Measurements from ENCODE around the gene CPSF4. TPM values are rescaled to one million over a fixed set of nuclear protein-coding genes. Genes with fewer than 3 reads are reported as not detected.
"Not testable (repeated sequence)": the region's sequence is repeated elsewhere in the genome, so short reads cannot be mapped to it uniquely, and the experiment has no call there.

CPSF4 gene
- total and polyA plus RNA-seq, 8 donors = 15.2 to 42.5 (median 23.7) TPM

- FAIRE-seq = no peak
- peaks cover 0 to 28% (median 6%) of the 10 kb centered on the region in 3 donors for H3K36me3 ChIP-seq
- 82 to 90% methylated on average over 10 of the region's 10 CpGs for WGBS, 2 donors
Observed at GRCh38 chr7:99428972-99429566, 9.7 kb upstream of the CPSF4 start.

GRCh38 chr7:99429756-99430155 lies 9.0 kb upstream of the CPSF4 start:
- H3K27ac ChIP-seq = no peak overlapping the region
- ATAC-seq (no peak), FAIRE-seq (no peak), DNase-seq (no peak)
- H3K36me3 ChIP-seq = peaks cover 0 to 28% (median 6%) of the 10 kb centered on the region in 3 donors
- no peak overlapping the region for H3K4me3 ChIP-seq
- no peaks in the 10 kb centered on the region for H3K9me3 ChIP-seq
- no peak for TF ChIP-seq CTCF (IDR thresholded peaks at IDR 0.05)
- 82 to 85% methylated on average over 8 of the region's 8 CpGs for WGBS, 2 donors
- no peaks in the 10 kb centered on the region for H3K4me1 ChIP-seq
- intact Hi-C loops (cut with DNase I) = no loop called here
- H3K27me3 ChIP-seq = no peaks in the 10 kb centered on the region

More at GRCh38 chr7:99428972-99429566, 9.7 kb upstream of the CPSF4 start:
- Histone ChIP-seq H3K9me3 (no peaks in the 10 kb centered on the region), H3K4me1 (no peaks in the 10 kb centered on the region), H3K4me3 (no peak overlapping the region), H3K27me3 (no peaks in the 10 kb centered on the region), H3K27ac (no peak overlapping the region)
- DNase-seq = no peak
- intact Hi-C loops (cut with DNase I) = no loop called here
- no peak for TF ChIP-seq CTCF (IDR thresholded peaks at IDR 0.05)
- ATAC-seq = no peak

GRCh38 chr7:99431756-99432540 lies 6.8 kb upstream of the CPSF4 start:
- intact Hi-C loops (cut with DNase I); FAIRE-seq; DNase-seq; H3K27me3 ChIP-seq; H3K4me3 ChIP-seq; H3K9me3 ChIP-seq; H3K27ac ChIP-seq; ATAC-seq; H3K4me1 ChIP-seq: not testable (repeated sequence)
- H3K36me3 ChIP-seq = peaks cover 0 to 23% (median 6%) of the 10 kb centered on the region in 3 donors
- WGBS, 2 donors = 79% methylated on average over 13 of the region's 13 CpGs

- Histone ChIP-seq H3K27me3 (no peaks in the 10 kb centered on the region), H3K4me1 (peaks cover 0 to 5% (median 0%) of the 10 kb centered on the region in 3 donors), H3K4me3 (no peak overlapping the region), H3K9me3 (no peaks in the 10 kb centered on the region), H3K27ac (no peak overlapping the region), H3K36me3 (peaks cover 0 to 23% (median 6%) of the 10 kb centered on the region in 3 donors)
- DNase-seq (no peak), FAIRE-seq (no peak), ATAC-seq (no peak)
- no peak for TF ChIP-seq CTCF (IDR thresholded peaks at IDR 0.05)
- WGBS, 2 donors = 91 to 93% methylated on average over 9 of the region's 9 CpGs
- intact Hi-C loops (cut with DNase I) = no loop called here
Observed at GRCh38 chr7:99433158-99433557, 5.6 kb upstream of the CPSF4 start.

GRCh38 chr7:99437946-99438572 lies 684 bp upstream of the CPSF4 start:
- intact Hi-C loops (cut with DNase I) = no loop called here
- no peak for FAIRE-seq
- H3K36me3 ChIP-seq = peaks cover 0 to 10% (median 0%) of the 10 kb centered on the region in 3 donors
- H3K27ac ChIP-seq = peak overlapping the region in 3 of 4 donors; percentile 60 to 73 (median 67)
- H3K4me3 ChIP-seq = peak overlapping the region; percentile 94 to 100 (median 100)
- H3K9me3 ChIP-seq = no peaks in the 10 kb centered on the region
- ATAC-seq = peak; percentile 15 to 57 (median 41)
- no peak for DNase-seq
- peaks cover 0 to 13% (median 7%) of the 10 kb centered on the region in 3 donors for H3K4me1 ChIP-seq
- no peak for TF ChIP-seq CTCF (IDR thresholded peaks at IDR 0.05)
- H3K27me3 ChIP-seq = no peaks in the 10 kb centered on the region
- 12 to 13% methylated on average over 20 of the region's 20 CpGs for WGBS, 2 donors
